ENCODE results near the gene CTIF.

DNA sequence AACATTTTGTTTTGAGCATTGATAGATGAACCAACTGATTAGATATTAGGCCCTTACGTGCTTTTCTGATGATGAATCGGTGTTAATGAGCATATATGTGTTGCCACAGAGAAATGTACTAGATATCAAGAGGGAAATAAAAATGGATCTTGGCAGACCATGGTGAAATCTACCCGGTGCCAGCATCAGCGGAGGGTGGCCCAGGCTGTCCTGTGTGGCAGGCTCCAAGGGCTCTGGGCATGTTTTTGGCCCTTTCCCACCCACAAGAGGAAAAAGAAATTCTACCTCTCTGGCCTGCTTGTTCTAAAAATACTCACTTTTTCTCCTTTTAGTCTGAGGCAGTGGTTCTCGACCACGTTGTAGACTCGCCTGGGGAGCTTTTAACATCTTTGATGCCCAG, 154.2 kb downstream of the CTIF start:
- no peak for TF ChIP-seq EZH2 (IDR thresholded peaks at IDR 0.05)
- no peak for TF ChIP-seq POLR2AphosphoS5 (IDR thresholded peaks at IDR 0.05; ENCODE audit: borderline replicate concordance, low read depth, low read length)
- TF ChIP-seq FOXP2 (optimal IDR thresholded peaks at IDR 0.05; ENCODE audit: control extremely low read depth, extremely low read length, insufficient read depth), result no peak
